Body of pancreas (tissue), 4 donors: ENCODE data around the gene CNPPD1.

Source experiments
- CTCF ChIP-seq, 7 experiments: fragments of 450-650 bp in 4 of 7; fragments of 200-600 bp in 3 of 7; sonication (generic) in 3 of 7; IDR thresholded peaks; one replicate each; pipeline ENCODE4 v1.5.1; 2016 to 2019; ENCODE audit warnings: antibody characterized with exemption in 7 of 7
- POLR2A ChIP-seq, 3 donors: fragments of 450-650 bp; IDR thresholded peaks; one replicate each; pipeline ENCODE4 v1.6.1; 2016; ENCODE audit warnings: antibody characterized with exemption in 3 of 3, mild to moderate bottlenecking in 2 of 3

DNA sequence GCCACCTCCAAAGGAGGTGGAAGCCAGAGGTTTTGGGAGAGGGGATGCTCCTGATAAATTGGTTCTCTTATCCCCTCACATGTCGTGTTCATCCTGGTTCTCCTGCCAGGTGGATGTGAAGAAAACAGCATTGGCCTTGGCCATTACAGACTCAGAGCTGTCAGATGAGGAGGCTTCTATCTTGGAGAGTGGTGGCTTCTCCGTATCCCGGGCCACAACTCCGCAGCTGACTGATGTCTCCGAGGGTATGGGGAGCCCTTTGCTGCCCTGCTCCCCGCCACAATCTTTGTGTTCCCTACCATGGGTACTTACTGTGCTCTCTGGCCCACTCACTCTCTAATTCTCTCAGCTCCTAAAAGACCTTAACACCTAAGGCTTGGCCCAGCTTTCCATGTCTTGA lies 4.8 kb upstream of the CNPPD1 start:
- TF ChIP-seq CTCF (IDR thresholded peaks at IDR 0.05) (no peak), POLR2A (IDR thresholded peaks at IDR 0.05) (no peak)
